Neural cell (in vitro differentiated cells): ENCODE measurements around the gene SLPI. TPM values are rescaled to one million over a fixed set of nuclear protein-coding genes. Genes with fewer than 3 reads are reported as not detected.

Experiments
- H2AFZ ChIP-seq: fragments of 200-600, 300-800 bp; sonication (generic), shearing (Covaris generic); 2 replicates; pipeline ENCODE4 v1.6.0; 2014; ENCODE audit warnings: low read depth, mild to moderate bottlenecking, antibody characterized with exemption, low read length, moderate library complexity
- H3F3A ChIP-seq: fragments of 200-600 bp; shearing (Covaris generic); 2 replicates; pipeline ENCODE4 v1.6.1; 2016; ENCODE audit warnings: mild to moderate bottlenecking, moderate library complexity, mixed read lengths, antibody characterized with exemption, low read length; ENCODE audit not compliant: insufficient read depth, poor library complexity, severe bottlenecking
- H3K27ac ChIP-seq: fragments of 200-600, 300-800 bp; sonication (generic), shearing (Covaris generic); 2 replicates; pipeline ENCODE4 v1.5.1; 2014; ENCODE audit warnings: mild to moderate bottlenecking, low read length, moderate library complexity
- H3K27me3 ChIP-seq: fragments of 300-800, 200-600 bp; sonication (generic), shearing (Covaris generic); 2 replicates; pipeline ENCODE4 v1.6.0; 2014; ENCODE audit warnings: mild to moderate bottlenecking, low read depth, low read length, moderate library complexity; ENCODE audit not compliant: insufficient read depth
- H3K36me3 ChIP-seq: fragments of 300-800, 200-600 bp; sonication (generic), shearing (Covaris generic); 2 replicates; pipeline ENCODE4 v1.5.1; 2014; ENCODE audit warnings: mild to moderate bottlenecking, antibody characterized with exemption, low read length, moderate library complexity; ENCODE audit not compliant: insufficient read depth
- H3K4me2 ChIP-seq: fragments of 300-800, 200-600 bp; sonication (generic), shearing (Covaris generic); 2 replicates; pipeline ENCODE4 v1.6.0; 2014; ENCODE audit warnings: mild to moderate bottlenecking, low read length
- H3K4me3 ChIP-seq: fragments of 300-800, 200-600 bp; sonication (generic), shearing (Covaris generic); 2 replicates; pipeline ENCODE4 v1.5.1; 2014; ENCODE audit warnings: mild to moderate bottlenecking, low read length, moderate library complexity
- H3K79me2 ChIP-seq: fragments of 200-600 bp; shearing (Covaris generic); replicated peaks from 2 replicates; pipeline ENCODE4 v1.6.0; 2014; ENCODE audit warnings: mild to moderate bottlenecking, low read length, moderate library complexity; ENCODE audit not compliant: insufficient read depth
- H3K9ac ChIP-seq: fragments of 300-800, 200-600 bp; sonication (generic), shearing (Covaris generic); 2 replicates; pipeline ENCODE4 v1.6.1; 2016; ENCODE audit warnings: mild to moderate bottlenecking, low read length, mixed read lengths
- H3K9me2 ChIP-seq: fragments of 200-600 bp; shearing (Covaris generic); 2 replicates; pipeline ENCODE4 v1.6.1; 2016; ENCODE audit warnings: mild to moderate bottlenecking, low read length, mixed read lengths; ENCODE audit not compliant: insufficient read depth
- H3K9me3 ChIP-seq: fragments of 200-600, 300-800 bp; sonication (generic), shearing (Covaris generic); 2 replicates; pipeline ENCODE4 v1.6.1; 2016; ENCODE audit warnings: mild to moderate bottlenecking, mixed run types, low read length, moderate library complexity, mixed read lengths
- H4K20me1 ChIP-seq: fragments of 200-600 bp; shearing (Covaris generic); 2 replicates; pipeline ENCODE4 v1.6.1; 2016; ENCODE audit warnings: mild to moderate bottlenecking, mixed run types; ENCODE audit not compliant: insufficient read depth
- CTCF ChIP-seq: fragments of 450-650 bp; IDR thresholded peaks from 2 replicates; pipeline ENCODE4 v1.5.1; 2014; ENCODE audit warnings: antibody characterized with exemption, mild to moderate bottlenecking, moderate library complexity; ENCODE audit not compliant: poor library complexity, severe bottlenecking
- EP300 ChIP-seq: fragments of 450-650 bp; conservative IDR thresholded peaks from 2 replicates; pipeline ENCODE4 v1.6.1; 2014; ENCODE audit warnings: antibody characterized with exemption, mild to moderate bottlenecking, moderate library complexity; ENCODE audit not compliant: poor library complexity, severe bottlenecking
- EZH2 ChIP-seq: fragments of 200-600, 300-800 bp; shearing (Covaris generic), sonication (generic); IDR thresholded peaks from 2 replicates; pipeline ENCODE4 v1.6.1; 2014; ENCODE audit warnings: antibody characterized with exemption, low read length, borderline replicate concordance, mild to moderate bottlenecking; ENCODE audit not compliant: insufficient read depth, poor library complexity, severe bottlenecking
- MXI1 ChIP-seq: fragments of 450-650 bp; conservative IDR thresholded peaks from 2 replicates; pipeline ENCODE4 v1.6.1; 2014; ENCODE audit warnings: antibody characterized with exemption, mild to moderate bottlenecking; ENCODE audit not compliant: poor library complexity, severe bottlenecking
- POLR2AphosphoS5 ChIP-seq: IDR thresholded peaks from 2 replicates; pipeline ENCODE4 v1.6.1; 2012
- RAD21 ChIP-seq: fragments of 450-650 bp; conservative IDR thresholded peaks from 2 replicates; pipeline ENCODE4 v1.6.1; 2014; ENCODE audit warnings: antibody characterized with exemption, mild to moderate bottlenecking, moderate library complexity
- REST ChIP-seq: IDR thresholded peaks from 2 replicates; pipeline ENCODE4 v1.6.1; 2012; ENCODE audit warnings: borderline replicate concordance
- SMC3 ChIP-seq: fragments of 450-650 bp; conservative IDR thresholded peaks from 2 replicates; pipeline ENCODE4 v1.6.1; 2014; ENCODE audit warnings: antibody characterized with exemption, mild to moderate bottlenecking, moderate library complexity; ENCODE audit not compliant: poor library complexity
- TAF1 ChIP-seq: IDR thresholded peaks from 2 replicates; pipeline ENCODE4 v1.6.1; 2012; ENCODE audit warnings: low read depth
- polyA plus RNA-seq: library from polyadenylated mRNA; depleted of rRNA; stranded (reverse); fragments of >200 nt; gene quantifications from 2 replicates; pipeline ENCODE4 v1.2.3, GENCODE V29; 2014

SLPI gene
- polyA plus RNA-seq, 1 donor from 2014 or later = not detected

- H4K20me1 ChIP-seq = no peaks in the 10 kb centered on the region
- H3K79me2 ChIP-seq = no peaks in the 10 kb centered on the region
- H3K27me3 ChIP-seq = no peaks in the 10 kb centered on the region
- H3K9ac ChIP-seq = no peak overlapping the region
- H3K36me3 ChIP-seq = no peaks in the 10 kb centered on the region
- no peaks in the 10 kb centered on the region for H3K9me2 ChIP-seq
- TF ChIP-seq CTCF (no peak), TAF1 (no peak), MXI1 (no peak), EZH2 (no peak), SMC3 (no peak)
- H3F3A ChIP-seq = no peaks in the 10 kb centered on the region
- H2AFZ ChIP-seq = no peak overlapping the region
- H3K27ac ChIP-seq = no peak overlapping the region
- H3K4me3 ChIP-seq = no peak overlapping the region
- H3K9me3 ChIP-seq = no peaks in the 10 kb centered on the region
- no peak overlapping the region for H3K4me2 ChIP-seq
These were observed 6.5 kb downstream of the SLPI start for GRCh38 chr20:45247865-45248264.

GRCh38 chr20:45246109-45246508 is 8.3 kb downstream of the SLPI start:
- Histone ChIP-seq H3K9me3 (no peaks in the 10 kb centered on the region), H2AFZ (no peak overlapping the region), H3K4me3 (no peak overlapping the region), H3K79me2 (no peaks in the 10 kb centered on the region), H3K27ac (no peak overlapping the region), H3K36me3 (no peaks in the 10 kb centered on the region), H3K4me2 (no peak overlapping the region), H3K9me2 (no peaks in the 10 kb centered on the region), H3F3A (no peaks in the 10 kb centered on the region), H3K27me3 (no peaks in the 10 kb centered on the region), H4K20me1 (no peaks in the 10 kb centered on the region), H3K9ac (no peak overlapping the region)
- TF ChIP-seq EP300 (no peak), MXI1 (no peak), SMC3 (no peak), REST (no peak), CTCF (no peak), RAD21 (no peak), EZH2 (no peak), TAF1 (no peak), POLR2AphosphoS5 (no peak)
